Lower leg skin (tissue), 3 donors: ENCODE results near the gene TRAF2.

Experiments
- POLR2A ChIP-seq, 2 donors: fragments of 450-650 bp; IDR thresholded peaks; one replicate each; pipeline ENCODE4 v1.6.1; 2016 to 2017; ENCODE audit warnings: antibody characterized with exemption in 2 of 2, mild to moderate bottlenecking in 1 of 2, moderate library complexity in 1 of 2
- TF ChIP-seq, protein P1 (sequence below), 3 donors: fragments of 450-650 bp; IDR thresholded peaks; one replicate each; pipeline ENCODE4 v1.5.1; 2016; ENCODE audit warnings: antibody characterized with exemption in 3 of 3, mild to moderate bottlenecking in 3 of 3, moderate library complexity in 2 of 3

DNA sequence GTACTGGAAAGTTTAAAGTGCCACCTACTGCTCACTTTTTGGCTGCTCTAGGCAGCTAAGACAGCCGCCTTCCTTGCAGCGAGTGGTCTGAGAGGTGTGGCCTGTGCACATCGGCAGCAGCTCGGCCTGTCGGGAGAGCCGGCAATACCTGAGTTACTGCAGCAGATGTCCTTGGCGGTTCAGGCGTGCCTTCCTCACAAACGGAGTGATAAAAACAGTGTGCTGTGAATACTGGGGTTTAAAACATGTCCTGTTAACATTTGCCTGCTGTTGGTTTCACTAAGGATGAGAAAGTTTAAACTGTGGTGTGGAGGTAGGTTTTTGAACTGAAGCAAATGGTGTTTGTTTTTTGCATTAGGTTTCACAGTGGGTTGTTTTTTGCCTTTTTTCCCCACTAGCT is 12.9 kb downstream of the TRAF2 start:
- TF ChIP-seq, protein P1, sequence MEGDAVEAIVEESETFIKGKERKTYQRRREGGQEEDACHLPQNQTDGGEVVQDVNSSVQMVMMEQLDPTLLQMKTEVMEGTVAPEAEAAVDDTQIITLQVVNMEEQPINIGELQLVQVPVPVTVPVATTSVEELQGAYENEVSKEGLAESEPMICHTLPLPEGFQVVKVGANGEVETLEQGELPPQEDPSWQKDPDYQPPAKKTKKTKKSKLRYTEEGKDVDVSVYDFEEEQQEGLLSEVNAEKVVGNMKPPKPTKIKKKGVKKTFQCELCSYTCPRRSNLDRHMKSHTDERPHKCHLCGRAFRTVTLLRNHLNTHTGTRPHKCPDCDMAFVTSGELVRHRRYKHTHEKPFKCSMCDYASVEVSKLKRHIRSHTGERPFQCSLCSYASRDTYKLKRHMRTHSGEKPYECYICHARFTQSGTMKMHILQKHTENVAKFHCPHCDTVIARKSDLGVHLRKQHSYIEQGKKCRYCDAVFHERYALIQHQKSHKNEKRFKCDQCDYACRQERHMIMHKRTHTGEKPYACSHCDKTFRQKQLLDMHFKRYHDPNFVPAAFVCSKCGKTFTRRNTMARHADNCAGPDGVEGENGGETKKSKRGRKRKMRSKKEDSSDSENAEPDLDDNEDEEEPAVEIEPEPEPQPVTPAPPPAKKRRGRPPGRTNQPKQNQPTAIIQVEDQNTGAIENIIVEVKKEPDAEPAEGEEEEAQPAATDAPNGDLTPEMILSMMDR (IDR thresholded peaks at IDR 0.05) = no peak
- no peak for TF ChIP-seq POLR2A (IDR thresholded peaks at IDR 0.05)
